ENCODE data around the gene IL36A. TPM values are rescaled to one million over a fixed set of nuclear protein-coding genes. Genes with fewer than 3 reads are reported as not detected.

Gene IL36A
- total RNA-seq, 1 donor from 2014 or later = not detected

- TF ChIP-seq CTCF (IDR thresholded peaks at IDR 0.05; ENCODE audit: unreplicated experiment) = no peak
- H3K4me3 Mint-ChIP-seq = no peak overlapping the region
- no peaks in the 10 kb centered on the region for H3K4me1 Mint-ChIP-seq
- no peaks in the 10 kb centered on the region for H3K9me3 Mint-ChIP-seq
- no peak for DNase-seq (ENCODE audit: low spot score in 2 of 2, unreplicated experiment in 2 of 2)
- no peaks in the 10 kb centered on the region for H3K36me3 Mint-ChIP-seq
- H3K27ac Mint-ChIP-seq = no peak overlapping the region
- H3K27me3 Mint-ChIP-seq (ENCODE audit: low read depth) = peaks cover 36% of the 10 kb centered on the region
Measured at GRCh38 chr2:112962308-112963175, 42.7 kb upstream of the IL36A start.

- peaks cover 64% of the 10 kb centered on the region for H3K27me3 Mint-ChIP-seq (ENCODE audit: low read depth)
- TF ChIP-seq CTCF (IDR thresholded peaks at IDR 0.05; ENCODE audit: unreplicated experiment) = no peak
Measured at GRCh38 chr2:112967023-112967422, 38.2 kb upstream of the IL36A start.

GRCh38 chr2:112972423-112973086 is 32.7 kb upstream of the IL36A start:
- Mint-ChIP-seq H3K36me3 (no peaks in the 10 kb centered on the region), H3K4me1 (no peaks in the 10 kb centered on the region), H3K27me3 (ENCODE audit: low read depth) (peaks cover 72% of the 10 kb centered on the region), H3K4me3 (no peak overlapping the region), H3K27ac (no peak overlapping the region), H3K9me3 (no peaks in the 10 kb centered on the region)
- DNase-seq (ENCODE audit: low spot score in 2 of 2, unreplicated experiment in 2 of 2) = no peak
- no peak for TF ChIP-seq CTCF (IDR thresholded peaks at IDR 0.05; ENCODE audit: unreplicated experiment)

More at GRCh38 chr2:112967023-112967422, 38.2 kb upstream of the IL36A start:
- Mint-ChIP-seq H3K4me3 (no peak overlapping the region), H3K36me3 (no peaks in the 10 kb centered on the region), H3K27ac (no peak overlapping the region), H3K4me1 (no peaks in the 10 kb centered on the region), H3K9me3 (no peaks in the 10 kb centered on the region)
- DNase-seq (ENCODE audit: low spot score in 2 of 2, unreplicated experiment in 2 of 2) = no peak

- DNase-seq (ENCODE audit: low spot score in 2 of 2, unreplicated experiment in 2 of 2) = no peak
- H3K27me3 Mint-ChIP-seq (ENCODE audit: low read depth) = peaks cover 73% of the 10 kb centered on the region
- H3K4me3 Mint-ChIP-seq = no peak overlapping the region
- no peaks in the 10 kb centered on the region for H3K4me1 Mint-ChIP-seq
- H3K9me3 Mint-ChIP-seq = no peaks in the 10 kb centered on the region
- no peak overlapping the region for H3K27ac Mint-ChIP-seq
- no peak for TF ChIP-seq CTCF (IDR thresholded peaks at IDR 0.05; ENCODE audit: unreplicated experiment)
- H3K36me3 Mint-ChIP-seq = no peaks in the 10 kb centered on the region
Measured at GRCh38 chr2:112973156-112973555, 32.1 kb upstream of the IL36A start.

GRCh38 chr2:112977559-112978056 is 27.7 kb upstream of the IL36A start, which contains the start of gene IL36G:
Gene IL36G, plus strand, starts transcription at chr2:112978006. Its CDS starts 633 bp downstream, at chr2:112978639.
- DNase-seq (ENCODE audit: low spot score in 2 of 2, unreplicated experiment in 2 of 2) = no peak
- H3K27me3 Mint-ChIP-seq (ENCODE audit: low read depth) = peaks cover 52% of the 10 kb centered on the region
- no peak within 1 kb of the TSS for H3K4me3 Mint-ChIP-seq
- no peaks in the 10 kb centered on the region for H3K9me3 Mint-ChIP-seq
- no peaks in the 10 kb centered on the region for H3K4me1 Mint-ChIP-seq
- TF ChIP-seq CTCF (IDR thresholded peaks at IDR 0.05; ENCODE audit: unreplicated experiment) = no peak
- no peaks in the 10 kb centered on the region for H3K36me3 Mint-ChIP-seq
- no peak within 1 kb of the TSS for H3K27ac Mint-ChIP-seq

Measured in mesothelial cell of epicardium (in vitro differentiated cells).